Body of pancreas (tissue), 4 donors: ENCODE measurements around the gene ZNF831. TPM values are rescaled to one million over a fixed set of nuclear protein-coding genes. Genes with fewer than 3 reads are reported as not detected.

Experiments
- ATAC-seq: fragments of 150-250 bp; one replicate; pipeline ENCODE4 v1.9.1; 2016
- DNase-seq, 4 donors: peaks; one replicate each; pipeline ENCODE4 v3.0.0-alpha.2; 2019
- H3K27ac ChIP-seq, 4 donors: fragments of 200-600 bp; sonication (generic); 1 replicate in 3 of 4; 2 replicates in 1 of 4; pipeline versions ENCODE4 v1.5.1 to v1.6.1; 2016 to 2019; ENCODE audit warnings: mild to moderate bottlenecking in 1 of 4, mixed read lengths in 1 of 4, moderate library complexity in 1 of 4
- H3K27me3 ChIP-seq, 2 donors: fragments of 200-600 bp; sonication (generic); one replicate each; pipeline ENCODE4 v1.6.0; 2016; ENCODE audit warnings: mild to moderate bottlenecking in 1 of 2
- H3K36me3 ChIP-seq, 2 donors: fragments of 200-600 bp; sonication (generic); replicated peaks in 1 of 2; 2 replicates each; pipeline ENCODE4 v1.5.1; 2016; ENCODE audit warnings: low read depth in 2 of 2; ENCODE audit not compliant: insufficient read depth in 1 of 2
- H3K4me1 ChIP-seq: fragments of 200-600 bp; sonication (generic); one replicate; pipeline ENCODE4 v1.6.0; 2016
- H3K4me3 ChIP-seq, 2 donors: fragments of 200-600 bp; sonication (generic); 1 replicate in 1 of 2; 2 replicates in 1 of 2; pipeline ENCODE4 v1.5.1; 2016 to 2019
- H3K9me3 ChIP-seq, 3 donors: fragments of 200-600 bp; sonication (generic); 1 replicate in 2 of 3; 2 replicates in 1 of 3; pipeline ENCODE4 v1.5.1; 2016
- POLR2A ChIP-seq, 3 donors: fragments of 450-650 bp; IDR thresholded peaks; one replicate each; pipeline ENCODE4 v1.6.1; 2016; ENCODE audit warnings: antibody characterized with exemption in 3 of 3, mild to moderate bottlenecking in 2 of 3
- WGBS, 2 donors: methylation state at CpG; one replicate each; pipeline ENCODE4 v1.1.5; 2017; 5-methylcytosine and 5-hydroxymethylcytosine counted together
- intact Hi-C: fragments of 100-400 bp; cut with DNase I; formaldehyde crosslinking; loops from one replicate; pipeline ENCODE4 v1.15.1; 2023
- total RNA-seq, 2 donors: library from RNA; depleted of rRNA; stranded (reverse); fragments of >200 nt; gene quantifications; one replicate each; pipeline ENCODE4 v1.1.0, GENCODE V29; 2016
- TF ChIP-seq, protein P1 (sequence below), 7 experiments: fragments of 450-650 bp in 4 of 7; fragments of 200-600 bp in 3 of 7; sonication (generic) in 3 of 7; IDR thresholded peaks; one replicate each; pipeline ENCODE4 v1.5.1; 2016 to 2019; ENCODE audit warnings: antibody characterized with exemption in 7 of 7

Gene ZNF831
- total RNA-seq, 2 donors from 2014 or later, result 0.66 to 1.6 TPM

DNA sequence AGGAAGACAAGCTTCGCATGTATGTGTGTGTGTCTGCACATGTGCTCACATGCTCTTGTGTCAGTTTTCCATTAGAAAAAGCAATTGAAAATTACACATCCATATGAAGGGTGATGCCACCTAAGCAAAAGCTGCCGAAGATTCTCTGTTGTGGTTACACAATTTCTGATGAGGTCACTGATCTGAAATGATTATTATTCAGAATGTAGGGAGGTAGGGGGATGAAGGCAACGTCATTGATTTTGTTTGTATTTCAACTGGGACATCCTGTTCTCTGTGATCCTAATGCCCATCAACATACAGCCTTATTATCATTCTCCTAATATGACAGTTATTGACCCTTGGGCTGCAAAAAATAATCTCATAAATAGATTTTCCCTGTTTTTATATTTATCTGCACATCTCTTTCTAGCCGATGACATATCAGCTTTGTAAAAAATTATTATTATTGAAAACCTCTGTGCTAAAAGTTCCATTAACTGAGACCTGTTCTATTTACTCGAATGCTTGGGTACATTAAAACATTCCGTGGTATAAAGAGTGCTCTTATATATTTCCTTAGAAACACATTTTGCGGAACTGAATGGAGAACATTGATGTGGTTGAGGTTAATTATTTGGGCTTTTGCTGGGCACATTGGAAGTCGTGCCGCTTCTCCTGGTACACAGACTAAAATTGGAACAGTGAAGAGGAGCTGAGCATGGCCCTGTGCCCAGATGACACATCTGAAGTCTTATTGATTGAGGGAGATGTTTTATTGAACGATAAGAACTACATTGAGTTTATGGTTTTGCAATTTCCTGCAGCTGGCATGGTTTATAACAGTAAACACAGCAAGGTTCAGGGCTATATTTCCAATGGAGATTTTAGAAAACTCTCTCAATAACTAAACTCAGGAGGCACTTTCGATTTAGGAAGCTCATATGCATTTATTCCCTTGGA is 51.3 kb downstream of the ZNF831 start:
- Histone ChIP-seq H3K27me3 (no peaks in the 10 kb centered on the region), H3K4me3 (no peak overlapping the region), H3K27ac (no peak overlapping the region), H3K9me3 (no peaks in the 10 kb centered on the region), H3K36me3 (no peaks in the 10 kb centered on the region), H3K4me1 (no peaks in the 10 kb centered on the region)
- ATAC-seq, result peak; percentile 35
- intact Hi-C loops, result loop anchor here (5.0 to 10.0 kb wide), 2 partner anchors 120 to 343 kb away; no protein-coding TSS in a partner anchor
- peak in 2 of 4 donors; percentile 38 to 43 for DNase-seq
- TF ChIP-seq, protein P1, sequence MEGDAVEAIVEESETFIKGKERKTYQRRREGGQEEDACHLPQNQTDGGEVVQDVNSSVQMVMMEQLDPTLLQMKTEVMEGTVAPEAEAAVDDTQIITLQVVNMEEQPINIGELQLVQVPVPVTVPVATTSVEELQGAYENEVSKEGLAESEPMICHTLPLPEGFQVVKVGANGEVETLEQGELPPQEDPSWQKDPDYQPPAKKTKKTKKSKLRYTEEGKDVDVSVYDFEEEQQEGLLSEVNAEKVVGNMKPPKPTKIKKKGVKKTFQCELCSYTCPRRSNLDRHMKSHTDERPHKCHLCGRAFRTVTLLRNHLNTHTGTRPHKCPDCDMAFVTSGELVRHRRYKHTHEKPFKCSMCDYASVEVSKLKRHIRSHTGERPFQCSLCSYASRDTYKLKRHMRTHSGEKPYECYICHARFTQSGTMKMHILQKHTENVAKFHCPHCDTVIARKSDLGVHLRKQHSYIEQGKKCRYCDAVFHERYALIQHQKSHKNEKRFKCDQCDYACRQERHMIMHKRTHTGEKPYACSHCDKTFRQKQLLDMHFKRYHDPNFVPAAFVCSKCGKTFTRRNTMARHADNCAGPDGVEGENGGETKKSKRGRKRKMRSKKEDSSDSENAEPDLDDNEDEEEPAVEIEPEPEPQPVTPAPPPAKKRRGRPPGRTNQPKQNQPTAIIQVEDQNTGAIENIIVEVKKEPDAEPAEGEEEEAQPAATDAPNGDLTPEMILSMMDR (IDR thresholded peaks at IDR 0.05), result no peak
- no peak for TF ChIP-seq POLR2A (IDR thresholded peaks at IDR 0.05)
- 51 to 52% methylated on average over 11 of the region's 11 CpGs for WGBS, 2 donors

DNA sequence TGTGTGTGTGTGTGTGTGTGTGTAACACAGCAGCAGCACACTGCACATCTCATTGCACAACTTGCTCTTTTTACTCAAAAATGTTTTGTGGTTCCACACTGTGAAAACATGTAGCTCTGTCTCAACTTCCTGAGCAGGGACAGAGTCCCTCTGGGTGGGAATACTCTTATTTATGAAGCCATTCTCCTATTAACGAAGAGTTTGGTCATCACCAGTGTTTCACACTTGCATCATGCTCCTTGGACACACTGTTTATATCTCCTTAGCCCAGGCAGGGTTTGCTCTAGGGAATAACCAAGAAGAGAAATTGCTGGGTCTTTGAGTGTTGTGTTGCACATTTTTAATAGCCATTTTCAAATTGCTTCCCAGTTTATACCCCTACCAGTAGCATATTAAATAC is 53.6 kb downstream of the ZNF831 start:
- Histone ChIP-seq H3K27ac (no peak overlapping the region), H3K36me3 (no peaks in the 10 kb centered on the region), H3K9me3 (no peaks in the 10 kb centered on the region), H3K4me1 (peaks cover 9% of the 10 kb centered on the region), H3K27me3 (no peaks in the 10 kb centered on the region), H3K4me3 (no peak overlapping the region)
- intact Hi-C loops, result loop anchor here (5.0 to 10.0 kb wide), 2 partner anchors 122 to 345 kb away; no protein-coding TSS in a partner anchor
- DNase-seq (no peak), ATAC-seq (no peak)
- 70 to 71% methylated on average over 1 of the region's 1 CpG for WGBS, 2 donors
- TF ChIP-seq, protein P1 (IDR thresholded peaks at IDR 0.05), result no peak
- no peak for TF ChIP-seq POLR2A (IDR thresholded peaks at IDR 0.05)

DNA sequence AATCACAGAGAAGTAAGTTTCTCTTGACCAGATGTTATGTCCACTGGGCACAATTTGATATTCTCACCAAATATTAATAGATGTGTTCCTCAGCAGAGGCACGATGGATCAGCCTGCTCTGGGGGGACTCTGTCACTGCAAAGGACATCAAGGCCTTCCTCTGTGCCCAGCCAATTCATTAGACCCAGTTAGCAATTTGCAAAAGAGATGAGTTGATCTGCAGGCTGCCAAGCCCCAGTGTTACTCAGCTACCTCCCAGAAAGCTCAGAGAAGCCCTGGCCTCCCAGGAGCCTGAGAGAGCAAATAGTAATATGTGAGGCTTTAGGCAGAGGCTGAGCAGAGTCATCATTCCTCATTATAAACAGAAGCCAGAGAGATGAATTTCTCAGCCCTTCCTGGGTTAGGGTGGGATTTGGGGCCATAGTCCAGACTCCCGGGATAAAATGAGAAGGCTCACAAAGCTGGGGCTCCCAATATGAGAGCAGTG is 54.2 kb downstream of the ZNF831 start:
- TF ChIP-seq, protein P1 (IDR thresholded peaks at IDR 0.05), result no peak
- TF ChIP-seq POLR2A (IDR thresholded peaks at IDR 0.05), result no peak
- no peak overlapping the region for H3K27ac ChIP-seq
- no peaks in the 10 kb centered on the region for H3K27me3 ChIP-seq
- DNase-seq (peak in 1 of 4 donors; percentile 19), ATAC-seq (no peak)
- H3K36me3 ChIP-seq, result no peaks in the 10 kb centered on the region
- no peaks in the 10 kb centered on the region for H3K9me3 ChIP-seq
- 63 to 69% methylated on average over 2 of the region's 2 CpGs for WGBS, 2 donors
- intact Hi-C loops, result loop anchor here (5.0 to 10.0 kb wide), 2 partner anchors 123 to 346 kb away; no protein-coding TSS in a partner anchor
- H3K4me3 ChIP-seq, result no peak overlapping the region
- H3K4me1 ChIP-seq, result peaks cover 13% of the 10 kb centered on the region

DNA sequence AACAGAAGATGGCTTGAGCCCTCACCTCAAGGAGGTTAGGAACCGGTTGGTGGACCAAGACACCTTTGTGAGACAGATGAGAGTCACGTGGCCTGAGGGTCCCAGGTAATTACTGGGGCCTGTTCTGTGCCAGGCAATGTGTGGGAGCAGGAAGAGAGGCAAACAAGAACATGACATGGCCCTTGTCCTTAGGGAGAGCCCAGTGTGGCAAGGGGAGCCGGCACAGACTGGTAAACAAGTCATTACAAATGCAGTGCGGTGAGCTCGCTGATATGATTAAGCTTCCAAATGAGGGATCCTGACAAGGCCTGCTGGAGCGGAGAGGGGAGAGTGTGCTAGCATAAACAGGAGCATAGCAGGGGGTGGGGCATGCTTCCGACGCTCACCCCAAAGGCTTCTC is 55.6 kb downstream of the ZNF831 start:
- TF ChIP-seq, protein P1 (IDR thresholded peaks at IDR 0.05), result no peak
- no peak for TF ChIP-seq POLR2A (IDR thresholded peaks at IDR 0.05)
- Histone ChIP-seq H3K4me1 (peaks cover 16% of the 10 kb centered on the region), H3K9me3 (no peaks in the 10 kb centered on the region), H3K4me3 (no peak overlapping the region), H3K27me3 (peaks cover 3 to 5% of the 10 kb centered on the region in 2 donors), H3K36me3 (no peaks in the 10 kb centered on the region), H3K27ac (no peak overlapping the region)
- DNase-seq (peak in 2 of 4 donors; percentile 13 to 29), ATAC-seq (no peak)
- 65 to 74% methylated on average over 8 of the region's 8 CpGs for WGBS, 2 donors
- intact Hi-C loops, result loop anchor here (5.0 to 10.0 kb wide), 2 partner anchors 124 to 347 kb away; no protein-coding TSS in a partner anchor
